Stomach (tissue), 9 donors: Measurements from ENCODE around the gene MRPL24. TPM values are rescaled to one million over a fixed set of nuclear protein-coding genes. Genes with fewer than 3 reads are reported as not detected.

Source experiments
- DNase-seq, 2 donors: peaks; one replicate each; pipeline versions ENCODE4 v3.0.0 to v3.0.0-alpha.2; 2013 to 2019
- H3K27ac ChIP-seq, 5 donors: fragments of 200-600 bp in 4 of 5; sonication (generic) in 4 of 5; one replicate each; pipeline ENCODE4 v1.5.1; 2013 to 2019; ENCODE audit warnings: mild to moderate bottlenecking in 1 of 5, moderate library complexity in 1 of 5
- H3K27me3 ChIP-seq, 3 donors: fragments of 200-600 bp; sonication (generic); one replicate each; pipeline ENCODE4 v1.5.1; 2017 to 2019; ENCODE audit warnings: mixed run types in 1 of 3
- H3K36me3 ChIP-seq, 4 donors: fragments of 200-600 bp; sonication (generic); 1 replicate in 3 of 4; 2 replicates in 1 of 4; pipeline ENCODE4 v1.5.1; 2016 to 2019
- H3K4me1 ChIP-seq, 4 donors: fragments of 200-600 bp; sonication (generic); one replicate each; pipeline ENCODE4 v1.5.1; 2016 to 2019
- H3K4me3 ChIP-seq, 4 donors: fragments of 200-600 bp; sonication (generic) in 3 of 4; one replicate each; pipeline ENCODE4 v1.5.1; 2016 to 2019; ENCODE audit warnings: mild to moderate bottlenecking in 1 of 4
- H3K9me3 ChIP-seq, 4 donors: fragments of 200-600 bp; sonication (generic); one replicate each; pipeline ENCODE4 v1.5.1; 2016 to 2019
- EP300 ChIP-seq: sonication (generic); formaldehyde crosslinking; IDR thresholded peaks from one replicate; pipeline ENCODE4 v1.6.1; 2017; ENCODE audit warnings: antibody characterized with exemption
- POLR2A ChIP-seq, 4 donors: fragments of 450-650 bp; IDR thresholded peaks; one replicate each; pipeline ENCODE4 v1.6.1; 2016; ENCODE audit warnings: antibody characterized with exemption in 4 of 4, control low read depth in 2 of 4, mild to moderate bottlenecking in 1 of 4, moderate library complexity in 1 of 4
- POLR2AphosphoS5 ChIP-seq, 3 donors: sonication (generic); formaldehyde crosslinking; IDR thresholded peaks; one replicate each; pipeline ENCODE4 v1.6.1; 2016; ENCODE audit warnings: antibody characterized with exemption in 3 of 3
- WGBS, 5 donors: extraction: QIAGEN DNeasy Blood & Tissue Kit in 3 of 5; methylation state at CpG; one replicate each; pipeline versions ENCODE4 v1.1.5 to v1.1.7; 2013 to 2018; 5-methylcytosine and 5-hydroxymethylcytosine counted together
- intact Hi-C: fragments of 100-400 bp; cut with DNase I; formaldehyde crosslinking; loops from one replicate; pipeline ENCODE4 v1.15.1; 2023; ENCODE audit warnings: low total_unique reads
- polyA plus RNA-seq, 3 donors: library from polyadenylated mRNA; stranded (reverse); fragments of 200-250 nt; gene quantifications; one replicate each; pipeline ENCODE4 v1.2.3, GENCODE V29; 2013
- total RNA-seq, 5 donors: library from RNA; depleted of rRNA; stranded (reverse); fragments of >200 nt; gene quantifications; one replicate each; pipeline versions ENCODE4 v1.1.0 to v1.2.3, GENCODE V29; 2014 to 2016
- TF ChIP-seq, protein P1 (sequence below), 7 experiments: fragments of 450-650 bp in 4 of 7; fragments of 200-600 bp in 3 of 7; sonication (generic) in 3 of 7; IDR thresholded peaks; one replicate each; pipeline ENCODE4 v1.5.1; 2016 to 2019; ENCODE audit warnings: antibody characterized with exemption in 7 of 7, control low read depth in 2 of 7, mild to moderate bottlenecking in 1 of 7
- donor health status: healthy with polysubstance abuse.
- donor health status: Bipolar disorder and iron deficiency.
- donor health status: healthy.

MRPL24 gene
- total and polyA plus RNA-seq, 8 donors, result 15.6 to 113 (median 48.8) TPM

DNA sequence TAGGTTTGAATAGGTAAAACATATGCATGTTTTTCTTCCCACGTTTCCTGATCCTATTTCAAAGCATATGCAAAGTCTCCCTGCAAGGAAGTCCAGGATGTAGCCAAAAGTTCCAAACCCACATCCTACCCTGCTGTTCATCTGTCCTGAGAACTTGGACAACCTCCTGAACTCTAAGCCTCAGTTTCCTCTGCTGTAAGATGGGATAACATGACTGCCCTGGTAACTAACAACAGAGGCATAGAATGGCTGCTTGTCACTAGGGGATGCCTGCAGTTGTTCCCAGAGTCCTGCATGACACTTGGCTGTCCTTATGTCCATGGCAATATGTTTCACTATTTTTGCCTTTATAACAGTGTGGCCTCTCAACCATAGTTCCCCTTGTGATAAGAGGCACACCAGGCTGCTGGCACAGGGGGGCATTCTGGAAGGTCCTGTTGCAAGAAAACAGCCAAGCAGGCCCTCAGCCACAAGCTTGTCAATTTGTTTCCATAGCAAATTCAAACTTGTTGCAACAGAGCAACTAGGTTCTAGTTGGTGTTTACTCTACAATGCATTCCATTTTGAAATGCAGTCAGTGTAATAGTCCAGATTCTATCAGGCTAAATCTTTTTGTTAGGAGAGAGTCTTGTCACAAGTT lies 12.1 kb upstream of the MRPL24 start:
- no peak for TF ChIP-seq EP300
- TF ChIP-seq POLR2A (IDR thresholded peaks at IDR 0.05), result no peak
- no peak for TF ChIP-seq POLR2AphosphoS5 (IDR thresholded peaks at IDR 0.05)
- TF ChIP-seq, protein P1, sequence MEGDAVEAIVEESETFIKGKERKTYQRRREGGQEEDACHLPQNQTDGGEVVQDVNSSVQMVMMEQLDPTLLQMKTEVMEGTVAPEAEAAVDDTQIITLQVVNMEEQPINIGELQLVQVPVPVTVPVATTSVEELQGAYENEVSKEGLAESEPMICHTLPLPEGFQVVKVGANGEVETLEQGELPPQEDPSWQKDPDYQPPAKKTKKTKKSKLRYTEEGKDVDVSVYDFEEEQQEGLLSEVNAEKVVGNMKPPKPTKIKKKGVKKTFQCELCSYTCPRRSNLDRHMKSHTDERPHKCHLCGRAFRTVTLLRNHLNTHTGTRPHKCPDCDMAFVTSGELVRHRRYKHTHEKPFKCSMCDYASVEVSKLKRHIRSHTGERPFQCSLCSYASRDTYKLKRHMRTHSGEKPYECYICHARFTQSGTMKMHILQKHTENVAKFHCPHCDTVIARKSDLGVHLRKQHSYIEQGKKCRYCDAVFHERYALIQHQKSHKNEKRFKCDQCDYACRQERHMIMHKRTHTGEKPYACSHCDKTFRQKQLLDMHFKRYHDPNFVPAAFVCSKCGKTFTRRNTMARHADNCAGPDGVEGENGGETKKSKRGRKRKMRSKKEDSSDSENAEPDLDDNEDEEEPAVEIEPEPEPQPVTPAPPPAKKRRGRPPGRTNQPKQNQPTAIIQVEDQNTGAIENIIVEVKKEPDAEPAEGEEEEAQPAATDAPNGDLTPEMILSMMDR (IDR thresholded peaks at IDR 0.05), result no peak
- 7 to 23% (median 15%) methylated on average over 1 of the region's 1 CpG for WGBS, 5 donors
- Histone ChIP-seq H3K4me3 (peak overlapping the region in 3 of 4 donors; percentile 79 to 92 (median 84)), H3K36me3 (no peaks in the 10 kb centered on the region), H3K27me3 (no peaks in the 10 kb centered on the region), H3K9me3 (no peaks in the 10 kb centered on the region), H3K4me1 (peaks cover 32 to 48% (median 40%) of the 10 kb centered on the region in 4 donors), H3K27ac (peak overlapping the region in 4 of 5 donors; percentile 97 to 98 (median 98))
- intact Hi-C loops, result no loop called here
- no peak for DNase-seq

DNA sequence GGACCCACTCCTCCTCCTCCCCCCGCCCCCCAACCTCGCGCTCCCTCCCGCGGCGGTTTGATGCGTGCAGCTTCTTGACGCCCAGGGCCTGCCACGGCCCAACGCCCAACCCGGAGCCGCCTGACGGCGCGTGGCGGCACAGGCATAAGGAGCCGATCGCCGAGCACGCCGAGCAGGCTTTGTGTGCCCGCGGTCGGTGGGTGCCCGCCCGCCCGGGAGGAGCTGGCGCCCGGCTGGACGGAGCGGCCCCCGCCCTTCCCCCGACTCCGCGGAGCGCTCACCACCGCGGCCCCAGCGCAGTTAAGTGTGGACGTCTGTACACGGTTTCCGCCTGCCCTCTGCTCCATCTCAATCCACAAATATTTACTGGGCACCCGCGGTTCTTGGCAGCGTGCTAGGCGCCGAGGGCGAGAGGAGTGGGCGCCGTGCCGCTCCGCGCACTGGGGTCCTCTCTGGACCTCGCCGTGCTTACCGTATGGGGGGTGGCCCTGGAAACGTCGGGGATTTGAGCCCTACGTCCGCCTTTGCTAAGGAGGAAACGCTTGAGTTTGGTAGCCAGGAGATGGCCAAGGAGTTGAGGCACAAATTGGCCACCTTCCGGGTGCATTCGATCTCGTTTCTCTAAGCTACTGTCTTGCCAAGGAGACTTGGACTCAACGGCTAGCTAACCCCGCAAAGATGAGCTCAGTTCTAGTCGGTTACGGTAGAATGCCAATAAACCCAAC lies 11.0 kb upstream of the MRPL24 start:
- Histone ChIP-seq H3K36me3 (no peaks in the 10 kb centered on the region), H3K27ac (peak overlapping the region; percentile 91 to 98 (median 98)), H3K9me3 (no peaks in the 10 kb centered on the region), H3K27me3 (no peaks in the 10 kb centered on the region), H3K4me1 (peaks cover 39 to 55% (median 50%) of the 10 kb centered on the region in 4 donors), H3K4me3 (peak overlapping the region; percentile 79 to 99 (median 88))
- WGBS, 5 donors, result 0 to 1% (median 0%) methylated on average over 19 to 68 of the region's 68 CpGs
- TF ChIP-seq, protein P1 (IDR thresholded peaks at IDR 0.05), result peak in 2 of 7 experiments; percentile 24 to 42
- TF ChIP-seq POLR2A (IDR thresholded peaks at IDR 0.05) (no peak), POLR2AphosphoS5 (IDR thresholded peaks at IDR 0.05) (peak; percentile 87 to 97 (median 93))
- intact Hi-C loops, result no loop called here
- peak; percentile 97 to 99 for DNase-seq

DNA sequence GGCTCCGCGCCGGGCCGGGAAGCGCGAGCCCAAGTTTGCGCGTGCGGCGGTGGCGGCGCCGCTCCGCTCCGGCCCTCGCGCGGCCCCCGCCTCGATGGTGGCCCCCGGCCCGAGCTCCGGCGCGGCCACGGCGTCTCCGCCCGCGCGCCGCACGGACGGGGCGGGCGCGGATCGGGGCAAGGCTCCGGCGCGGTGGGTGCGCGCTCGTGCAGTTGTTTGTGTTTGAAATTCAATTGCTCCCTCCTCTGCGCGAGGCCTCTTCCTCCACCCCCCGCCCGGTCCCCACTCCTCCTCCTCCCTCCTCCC lies 10.5 kb upstream of the MRPL24 start, which contains the start of gene HDGF:
Gene HDGF, minus strand, starts transcription at position 225 of the 306 bp plus-strand sequence. CDS start 246 bp downstream, outside the sequence.
- peak within 1 kb of the TSS; percentile 91 to 98 (median 98) for H3K27ac ChIP-seq
- WGBS, 5 donors, result 0% methylated on average over 11 to 48 of the region's 48 CpGs; no CpG with 5 or more reads in 1 of the 5 donors
- H3K9me3 ChIP-seq, result no peaks in the 10 kb centered on the region
- DNase-seq, result no peak
- no peaks in the 10 kb centered on the region for H3K27me3 ChIP-seq
- peaks cover 44 to 59% (median 54%) of the 10 kb centered on the region in 4 donors for H3K4me1 ChIP-seq
- peak within 1 kb of the TSS; percentile 79 to 99 (median 88) for H3K4me3 ChIP-seq
- no peaks in the 10 kb centered on the region for H3K36me3 ChIP-seq
- TF ChIP-seq, protein P1 (IDR thresholded peaks at IDR 0.05), result no peak
- no peak for TF ChIP-seq EP300
- no peak for TF ChIP-seq POLR2A (IDR thresholded peaks at IDR 0.05)
- no peak for TF ChIP-seq POLR2AphosphoS5 (IDR thresholded peaks at IDR 0.05)
- intact Hi-C loops, result no loop called here

DNA sequence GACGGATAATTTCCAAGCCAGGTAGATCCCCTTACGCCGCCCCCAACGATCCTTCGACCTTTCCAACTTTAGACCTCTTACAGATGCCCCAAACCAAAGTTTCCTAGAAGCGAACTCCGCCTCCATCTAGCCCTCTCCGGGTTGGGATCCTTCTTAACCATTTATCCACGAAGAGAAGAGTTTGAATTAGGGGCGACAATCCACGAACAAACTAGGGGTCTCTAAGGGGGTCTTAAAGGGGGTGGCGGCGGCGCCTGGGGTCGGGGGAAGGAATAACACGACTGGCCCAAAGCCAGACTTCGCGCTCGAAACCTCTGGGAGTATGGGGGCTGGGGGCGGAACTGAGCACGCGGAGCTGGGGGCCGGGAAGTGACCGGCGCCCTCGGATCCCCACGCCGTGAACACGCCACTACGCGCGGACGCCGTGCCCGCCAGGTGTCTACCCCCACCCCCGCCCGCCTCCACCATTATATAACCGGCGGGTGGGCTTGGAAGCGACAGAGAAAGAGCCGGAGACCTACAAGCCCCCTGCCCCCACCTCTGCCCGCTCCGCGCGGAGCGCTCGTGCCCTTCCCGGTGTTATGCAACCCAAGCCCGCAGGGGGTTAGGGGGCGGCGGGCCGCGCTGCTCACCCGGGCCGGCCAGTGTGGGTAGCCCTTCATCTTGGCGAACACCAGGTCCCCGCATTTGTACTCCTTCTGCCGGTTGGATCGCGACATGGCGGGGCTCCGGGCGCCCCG lies 10.0 kb upstream of the MRPL24 start:
- no peaks in the 10 kb centered on the region for H3K27me3 ChIP-seq
- H3K27ac ChIP-seq, result peak overlapping the region; percentile 85 to 98 (median 98)
- peaks cover 50 to 64% (median 59%) of the 10 kb centered on the region in 4 donors for H3K4me1 ChIP-seq
- intact Hi-C loops, result no loop called here
- TF ChIP-seq EP300, result no peak
- TF ChIP-seq, protein P1 (IDR thresholded peaks at IDR 0.05), result peak in 1 of 7 experiments; percentile 31
- no peaks in the 10 kb centered on the region for H3K36me3 ChIP-seq
- peak overlapping the region; percentile 79 to 99 (median 88) for H3K4me3 ChIP-seq
- H3K9me3 ChIP-seq, result no peaks in the 10 kb centered on the region
- DNase-seq, result peak; percentile 48 to 77
- 0 to 1% (median 0%) methylated on average over 23 to 64 of the region's 64 CpGs for WGBS, 5 donors
